NCI-H2107 treated with DMSO at 0.1 percent for 48 hours (cell line): ENCODE measurements around the gene CCRL2.
A peak's percentile ranks its signal among the peaks of the same experiment; 100 is the strongest.
"Not testable (repeated sequence)": the region's sequence is repeated elsewhere in the genome, so short reads cannot be mapped to it uniquely, and the experiment has no call there.

Source experiments
- DNase-seq: peaks from one replicate; lab custom pipeline; 2025; ENCODE audit not compliant: unreplicated experiment; lab: John Stamatoyannopoulos, UW

The CCRL2 gene

DNA sequence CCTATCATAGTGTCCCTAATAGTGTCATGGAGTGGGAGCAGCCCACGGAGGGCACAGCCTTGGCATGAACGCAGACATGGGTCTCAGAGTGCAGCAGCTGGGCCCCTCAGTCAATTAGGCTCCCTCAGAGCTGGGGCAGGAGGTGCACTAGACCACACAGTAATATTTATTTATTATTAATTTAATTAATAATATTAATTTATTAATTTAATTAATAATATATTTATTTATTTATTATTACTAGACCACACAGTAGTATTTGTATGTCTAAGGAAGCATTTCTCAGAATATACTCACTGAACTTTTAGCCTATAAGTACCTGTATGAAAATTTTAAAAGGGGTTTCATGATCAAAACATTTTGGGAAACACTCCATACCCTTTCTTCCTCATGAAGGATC is 5.5 kb upstream of the CCRL2 start:
- DNase-seq, result no peak

DNA sequence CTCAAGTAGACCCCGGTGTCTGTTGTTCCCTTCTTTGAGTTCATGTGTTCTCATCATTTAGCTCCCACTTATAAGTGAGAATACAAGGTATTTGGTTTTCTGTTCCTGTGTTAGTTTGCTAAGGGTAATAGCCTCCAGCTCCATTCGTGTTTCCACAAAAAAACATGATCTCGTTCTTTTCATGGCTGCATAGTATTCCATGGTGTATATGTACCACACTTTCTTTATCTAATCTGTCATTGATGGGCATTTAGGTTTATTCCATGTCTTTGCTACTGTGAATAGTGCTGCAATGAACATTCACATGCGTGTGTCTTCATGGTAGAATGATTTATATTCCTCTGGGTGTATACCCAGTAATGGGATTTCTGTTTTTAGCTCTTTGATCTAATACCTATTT is 4.2 kb upstream of the CCRL2 start:
- not testable (repeated sequence) for DNase-seq

DNA sequence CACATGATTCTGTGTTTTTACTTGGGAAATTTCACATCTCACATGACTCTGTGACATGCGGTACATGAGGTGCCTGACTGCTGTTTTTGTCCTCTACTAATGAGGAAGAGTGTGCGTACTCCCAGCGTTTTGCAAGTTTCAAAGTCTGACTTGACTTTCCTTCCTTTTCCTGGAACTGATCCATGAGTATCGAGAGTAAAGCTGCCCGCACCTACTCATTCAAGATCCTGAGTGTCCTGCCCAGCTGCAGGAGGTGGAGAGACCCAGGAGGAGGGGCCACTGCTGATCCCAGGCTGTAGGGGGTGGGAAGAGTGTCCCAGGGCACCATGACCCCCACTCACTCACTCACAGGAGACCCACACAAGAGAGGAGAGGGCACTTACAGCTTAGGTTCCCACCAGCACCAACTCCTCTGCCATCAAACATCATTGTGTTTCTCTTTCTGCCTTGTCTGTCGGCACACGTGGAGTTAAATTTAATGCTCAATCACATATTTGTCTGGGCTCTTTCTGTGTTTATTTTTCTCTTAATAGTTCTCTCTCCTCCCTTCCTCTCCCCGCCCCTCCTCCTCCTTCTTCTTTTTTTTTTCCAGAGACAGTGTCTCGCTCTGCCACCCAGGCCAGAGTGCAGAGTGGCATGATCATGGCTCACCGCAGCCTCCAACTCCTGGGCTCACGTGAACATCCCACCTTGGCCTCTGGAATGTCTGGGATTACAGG is 1.6 kb upstream of the CCRL2 start:
- no peak for DNase-seq

DNA sequence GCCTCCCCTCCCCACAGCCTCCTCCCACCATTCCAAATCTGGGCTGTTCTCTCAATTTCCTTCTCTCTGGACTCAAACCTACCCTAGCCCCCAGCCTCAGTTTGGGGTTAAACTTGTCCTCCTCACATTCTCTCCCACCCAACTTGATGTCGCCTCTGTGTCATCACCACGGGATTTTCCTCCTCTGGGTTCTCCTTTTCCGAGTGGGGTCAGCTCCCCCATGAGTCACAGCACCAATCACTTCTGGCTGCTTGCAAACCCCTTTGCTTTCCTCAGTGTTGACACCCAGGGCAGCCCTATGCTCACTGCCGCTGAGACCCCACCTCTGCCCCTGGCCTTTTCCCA is 644 bp upstream of the CCRL2 start:
- DNase-seq, result no peak

DNA sequence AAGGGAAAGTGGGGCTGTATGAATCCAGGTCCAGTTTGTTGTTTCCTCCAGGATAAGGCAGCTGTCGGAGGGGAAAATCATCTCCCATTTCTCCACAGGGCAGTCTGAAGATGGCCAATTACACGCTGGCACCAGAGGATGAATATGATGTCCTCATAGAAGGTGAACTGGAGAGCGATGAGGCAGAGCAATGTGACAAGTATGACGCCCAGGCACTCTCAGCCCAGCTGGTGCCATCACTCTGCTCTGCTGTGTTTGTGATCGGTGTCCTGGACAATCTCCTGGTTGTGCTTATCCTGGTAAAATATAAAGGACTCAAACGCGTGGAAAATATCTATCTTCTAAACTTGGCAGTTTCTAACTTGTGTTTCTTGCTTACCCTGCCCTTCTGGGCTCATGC is 911 bp downstream of the CCRL2 start:
- DNase-seq, result no peak

DNA sequence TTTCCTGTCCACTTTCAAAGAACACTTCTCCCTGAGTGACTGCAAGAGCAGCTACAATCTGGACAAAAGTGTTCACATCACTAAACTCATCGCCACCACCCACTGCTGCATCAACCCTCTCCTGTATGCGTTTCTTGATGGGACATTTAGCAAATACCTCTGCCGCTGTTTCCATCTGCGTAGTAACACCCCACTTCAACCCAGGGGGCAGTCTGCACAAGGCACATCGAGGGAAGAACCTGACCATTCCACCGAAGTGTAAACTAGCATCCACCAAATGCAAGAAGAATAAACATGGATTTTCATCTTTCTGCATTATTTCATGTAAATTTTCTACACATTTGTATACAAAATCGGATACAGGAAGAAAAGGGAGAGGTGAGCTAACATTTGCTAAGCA is 1.8 kb downstream of the CCRL2 start:
- DNase-seq, result no peak

DNA sequence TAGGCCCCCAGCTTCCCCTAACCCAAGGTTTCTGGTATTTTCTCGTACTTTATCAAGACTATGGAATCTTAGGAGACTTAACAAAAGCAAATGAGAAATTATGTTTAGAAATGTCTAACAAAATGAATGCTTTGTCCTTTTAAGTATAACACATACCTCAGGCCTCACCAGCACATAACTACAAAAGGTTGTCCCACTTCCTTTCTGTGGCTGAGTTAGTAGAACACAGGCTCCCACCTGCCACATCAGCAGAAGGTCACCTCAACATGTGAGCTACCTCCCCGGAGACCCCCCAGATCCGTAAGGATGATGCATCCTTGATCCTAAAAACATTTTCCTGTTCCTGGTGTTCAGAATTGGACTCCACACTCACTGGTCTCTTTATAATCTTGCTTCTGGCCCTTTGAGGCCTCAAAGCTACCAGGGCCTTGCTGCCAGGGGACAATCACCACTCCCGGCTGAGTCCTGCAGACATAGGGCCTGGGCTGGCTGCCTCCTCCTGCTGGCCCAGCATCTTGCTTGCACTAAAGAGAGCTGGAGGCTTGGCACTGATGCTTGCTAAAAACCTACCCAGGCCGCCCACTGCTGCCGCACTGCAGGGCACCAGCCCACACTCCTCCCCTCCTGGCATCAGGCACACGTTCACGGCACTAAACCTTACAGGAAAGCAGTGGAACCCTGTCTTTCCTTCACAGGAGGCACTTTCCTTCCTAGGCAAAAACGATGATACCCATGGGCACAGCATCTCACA is 2.9 kb downstream of the CCRL2 start:
- no peak for DNase-seq

DNA sequence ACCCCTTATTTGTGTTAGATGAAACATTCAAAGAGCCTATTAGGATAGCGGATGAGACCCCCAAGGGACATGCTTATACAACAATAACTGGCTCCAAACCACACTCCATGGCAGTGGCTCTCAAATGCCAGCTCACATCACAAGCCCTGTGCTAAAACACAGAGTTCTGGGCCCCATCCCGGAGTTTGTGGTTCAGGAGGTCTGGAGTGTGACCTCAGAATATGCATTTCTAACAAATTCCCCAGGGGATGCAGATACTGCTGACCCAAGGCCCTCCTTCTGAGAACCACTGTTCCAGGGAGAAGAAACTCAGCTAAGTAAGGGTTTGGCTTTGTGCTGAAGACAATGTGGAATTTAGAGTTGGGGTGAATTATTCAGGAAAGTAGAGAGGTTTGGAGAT is 3.6 kb downstream of the CCRL2 start:
- DNase-seq, result no peak

DNA sequence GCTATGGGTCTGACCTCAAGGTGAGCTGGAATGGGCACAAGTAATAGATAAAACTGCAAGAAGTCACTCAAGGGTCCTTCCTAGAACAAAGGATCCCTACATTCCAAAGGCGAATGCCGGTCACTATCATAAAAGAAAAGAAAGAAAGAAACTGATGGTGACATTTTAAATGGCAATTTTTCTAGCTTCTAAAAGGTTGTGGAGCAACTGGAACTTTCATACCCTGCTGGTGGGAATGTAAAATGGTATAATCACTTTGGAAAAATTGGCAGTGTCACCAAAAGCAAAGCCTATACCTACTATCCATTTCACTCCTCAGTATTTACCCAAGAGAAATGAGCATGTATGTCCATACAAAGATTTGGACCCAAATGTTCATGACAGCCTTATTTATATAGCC is 4.2 kb downstream of the CCRL2 start:
- no peak for DNase-seq

DNA sequence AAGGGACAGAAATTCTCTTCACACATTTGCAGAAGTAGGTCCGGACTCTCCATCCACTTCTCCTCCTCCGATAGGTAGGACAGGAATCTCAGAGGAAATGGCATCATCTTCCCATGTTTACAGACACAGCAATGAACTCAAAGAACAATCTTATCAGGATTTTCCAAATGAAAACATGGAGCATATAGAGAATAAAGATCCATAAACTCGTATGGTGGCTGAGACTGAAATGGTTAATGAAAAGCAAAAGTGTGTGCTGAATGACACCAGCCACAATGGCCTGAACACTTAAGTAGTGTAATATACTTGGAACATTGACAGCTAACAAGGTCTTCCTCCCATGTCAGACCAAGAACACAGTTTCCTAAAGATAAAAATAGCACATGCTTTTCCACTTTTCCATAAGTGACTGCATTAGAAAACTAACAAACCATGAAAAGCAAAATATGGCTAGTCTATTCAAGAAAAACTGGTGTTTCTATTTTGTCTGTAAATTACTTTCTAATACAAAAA is 5.8 kb downstream of the CCRL2 start:
- DNase-seq, result no peak

DNA sequence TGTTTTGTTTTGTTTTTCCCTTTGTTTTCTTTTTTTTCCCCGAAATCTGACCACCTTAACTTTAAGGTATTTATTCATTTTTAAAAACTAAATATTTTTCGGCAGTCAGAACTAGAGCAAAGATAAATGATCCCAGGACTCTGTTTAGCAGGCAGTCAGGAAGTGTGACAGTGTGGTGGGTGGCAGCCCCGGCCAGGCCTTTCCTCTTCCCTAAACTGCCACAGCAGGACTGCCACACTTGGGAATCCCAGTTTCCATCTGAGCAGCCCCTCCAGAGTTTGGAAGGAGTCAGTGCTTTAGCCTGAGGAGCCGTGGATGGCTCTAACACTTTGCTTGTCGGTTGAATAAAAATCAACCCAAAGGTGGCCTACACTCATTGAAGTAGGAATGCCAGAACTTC is 6.9 kb downstream of the CCRL2 start:
- DNase-seq, result no peak

DNA sequence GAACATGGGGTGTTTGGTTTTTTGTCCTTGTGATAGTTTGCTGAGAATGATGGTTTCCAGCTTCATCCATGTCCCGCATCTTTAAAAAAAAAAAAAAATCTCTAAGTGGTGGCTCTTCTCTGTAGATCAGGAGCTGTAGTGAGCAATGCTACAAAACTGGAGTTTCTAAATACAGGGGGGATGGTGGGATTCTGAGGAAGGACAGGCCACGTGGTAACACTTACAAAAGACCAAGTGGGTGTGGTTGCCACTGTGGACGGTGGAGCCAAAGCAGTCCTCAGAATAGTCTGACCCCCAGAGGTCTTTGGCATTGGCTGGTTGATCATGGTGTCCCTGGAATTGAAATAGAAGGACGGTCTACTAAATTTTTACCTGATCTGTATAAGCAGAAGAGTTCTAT is 7.7 kb downstream of the CCRL2 start:
- DNase-seq, result no peak

DNA sequence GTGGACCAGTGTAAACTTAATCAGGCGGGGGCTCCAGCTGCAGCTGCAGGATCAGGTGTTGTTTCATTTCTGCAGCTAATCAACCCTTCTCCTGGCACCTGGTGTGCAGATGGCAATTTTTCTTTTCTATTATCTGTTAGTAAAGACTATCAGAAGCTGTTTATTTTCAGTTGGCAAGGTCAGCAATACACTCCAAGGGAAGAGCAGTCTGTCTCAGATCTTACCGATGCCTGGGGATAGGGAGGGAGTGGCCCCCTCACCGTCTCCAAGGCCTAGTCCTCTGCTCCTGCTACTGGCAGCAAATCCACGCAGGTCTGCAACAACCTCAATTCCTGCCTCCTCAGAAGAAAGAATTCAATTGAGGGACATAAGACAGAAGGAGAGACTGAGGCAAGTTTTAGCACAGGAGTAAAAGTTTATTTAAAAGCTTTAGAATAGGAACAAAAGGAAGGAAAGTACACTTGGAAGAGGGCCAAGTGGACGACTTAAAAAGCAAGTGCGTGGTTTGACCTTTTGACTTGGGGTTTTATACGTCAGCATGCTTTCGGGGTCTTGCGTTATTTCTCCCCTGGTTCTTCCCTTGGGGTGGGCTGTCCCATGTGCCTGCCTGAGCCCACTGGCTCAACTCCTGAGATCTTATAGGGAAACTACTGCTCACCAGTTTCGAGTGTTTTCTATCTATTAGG is 9.2 kb downstream of the CCRL2 start:
- DNase-seq, result peak; percentile 63

DNA sequence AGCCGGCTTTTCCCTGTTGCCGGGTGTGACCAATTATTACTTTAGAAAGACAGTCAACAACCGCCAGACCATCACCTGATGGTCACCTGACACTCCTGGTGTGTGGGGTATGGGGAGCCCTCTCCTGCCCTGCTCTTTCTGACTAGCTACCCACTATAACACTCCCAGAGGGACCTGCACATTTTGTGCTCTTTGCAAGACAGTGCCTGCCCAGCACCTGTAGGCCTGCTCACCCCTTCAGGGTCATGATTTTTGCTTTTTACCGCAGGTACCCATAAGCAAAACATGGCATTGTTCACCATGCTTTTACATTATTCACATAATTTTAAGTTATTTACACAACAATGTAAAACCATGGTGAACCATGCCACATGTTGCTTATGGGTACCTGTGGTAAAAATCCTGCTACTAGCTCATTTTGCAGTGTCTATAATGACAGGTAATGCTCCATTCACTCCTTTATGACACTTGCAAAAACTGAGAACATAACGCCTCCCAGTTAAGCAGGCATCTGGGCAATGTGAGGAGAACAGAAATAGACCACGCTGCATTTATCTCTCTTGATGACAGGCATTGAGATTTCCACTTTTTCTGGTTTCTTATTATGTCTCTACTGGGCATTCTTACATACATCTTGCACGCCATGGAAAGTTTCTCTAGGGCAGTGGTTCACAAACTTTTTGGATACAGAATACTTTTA is 9.9 kb downstream of the CCRL2 start:
- DNase-seq, result peak; percentile 6

DNA sequence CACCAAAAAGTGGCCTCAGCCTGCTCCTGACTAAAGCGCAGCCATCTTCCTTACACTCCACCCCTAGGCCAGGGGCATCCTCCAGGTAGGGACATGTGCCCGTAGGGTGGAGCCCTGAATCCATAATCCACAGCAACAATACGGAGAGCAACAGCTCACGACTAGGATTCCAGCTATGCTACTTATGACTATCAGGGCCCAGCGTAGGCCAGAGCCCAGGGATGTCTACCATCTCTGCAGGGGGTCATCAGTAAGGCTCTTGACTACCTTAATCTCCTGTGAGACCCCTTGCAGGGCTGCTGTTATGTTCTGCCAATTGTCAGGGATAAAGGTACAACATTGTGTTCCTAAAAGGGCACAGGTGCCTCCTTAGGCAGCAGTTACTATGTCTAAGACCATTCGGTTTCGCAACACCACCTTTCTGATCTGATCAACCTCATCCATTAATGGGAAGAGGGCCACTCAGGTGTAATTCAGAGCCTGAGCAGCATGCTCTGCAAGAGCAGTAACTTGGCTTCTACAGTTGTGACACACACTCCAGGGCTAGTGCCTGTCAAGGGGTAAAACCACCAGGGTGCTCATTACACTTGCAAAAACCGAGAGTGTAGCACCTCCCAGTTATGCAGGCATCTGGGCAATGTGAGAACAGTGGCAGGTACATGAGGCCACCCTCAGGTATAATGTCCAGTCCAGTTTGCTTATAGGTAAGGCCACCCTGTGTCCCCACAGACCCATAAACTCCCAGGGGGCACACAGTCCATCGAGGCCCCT is 11.0 kb downstream of the CCRL2 start:
- no peak for DNase-seq

DNA sequence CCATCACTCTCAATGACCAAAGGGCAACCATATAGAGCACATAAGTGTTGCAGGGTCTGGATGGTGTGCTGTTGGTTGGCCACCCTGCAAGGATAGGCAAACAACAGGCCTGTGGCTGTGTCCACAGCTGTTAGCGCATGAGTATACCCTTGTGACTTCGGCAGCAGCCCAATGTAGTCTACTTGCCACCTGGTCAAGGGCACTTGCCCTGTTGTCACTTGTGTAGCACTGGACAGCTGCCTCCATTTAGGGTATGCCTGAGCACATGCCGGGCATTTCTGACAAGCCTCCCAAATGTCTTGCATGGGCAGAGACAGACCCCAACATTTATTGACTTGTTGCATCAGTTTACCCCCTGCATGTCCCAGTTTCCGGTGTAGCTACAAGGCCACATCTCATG is 12.8 kb downstream of the CCRL2 start:
- DNase-seq, result no peak

DNA sequence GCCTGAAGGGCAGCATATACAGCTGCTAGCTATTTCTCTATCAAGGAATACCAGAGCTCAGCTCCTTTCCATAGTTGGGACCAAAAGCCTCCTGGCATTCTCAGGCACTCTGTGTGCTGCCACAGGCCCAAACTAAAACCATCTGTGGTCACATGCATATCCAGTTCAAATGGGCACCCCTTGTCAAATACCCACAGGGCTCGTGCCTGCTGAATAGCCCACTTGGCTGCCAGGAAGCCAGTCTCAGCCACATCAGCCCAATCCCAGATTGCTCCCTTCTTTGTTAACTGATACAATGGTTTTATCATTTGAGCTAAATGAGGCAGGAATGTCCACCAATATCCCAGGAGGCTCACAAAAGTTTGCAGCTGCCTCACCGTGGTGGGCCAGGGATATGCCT is 13.9 kb downstream of the CCRL2 start:
- no peak for DNase-seq

DNA sequence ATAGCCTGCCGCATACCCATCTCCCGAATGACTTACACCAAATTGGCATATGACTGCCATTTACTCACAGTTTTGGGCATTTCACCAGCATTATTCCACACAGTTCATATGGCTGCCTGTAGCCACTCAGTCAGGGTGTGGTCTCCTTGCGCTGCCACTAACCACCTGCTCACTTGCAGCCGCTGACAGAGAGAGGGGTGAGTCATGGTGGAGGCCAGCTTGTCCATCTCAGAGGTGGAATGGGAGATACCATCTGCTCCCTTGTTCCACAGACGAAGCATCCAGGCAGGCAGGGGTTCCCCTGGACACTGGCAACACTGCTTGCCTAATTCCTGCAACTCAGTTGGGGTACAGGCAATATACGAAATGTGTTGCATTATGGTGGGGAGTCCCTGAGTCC is 15.6 kb downstream of the CCRL2 start:
- DNase-seq, result no peak

DNA sequence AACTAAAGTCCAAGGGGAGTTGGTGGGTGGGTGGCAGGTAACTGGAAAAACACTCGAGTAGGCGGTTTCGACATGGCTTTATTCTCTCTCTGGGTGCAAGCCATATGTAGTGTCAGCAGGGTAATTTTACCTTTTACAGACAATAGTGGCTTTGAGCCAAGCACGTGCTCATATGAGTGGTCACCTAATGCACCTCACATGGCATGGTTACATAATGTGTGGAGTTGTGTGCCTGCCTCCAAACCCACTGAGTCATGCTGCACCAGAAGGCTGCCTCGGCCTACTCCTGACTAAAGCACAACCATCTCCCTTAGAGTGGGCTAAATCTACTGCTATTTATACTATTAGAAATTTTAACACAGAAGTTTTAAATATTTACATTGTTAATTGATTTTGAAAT is 16.5 kb downstream of the CCRL2 start:
- DNase-seq, result no peak

DNA sequence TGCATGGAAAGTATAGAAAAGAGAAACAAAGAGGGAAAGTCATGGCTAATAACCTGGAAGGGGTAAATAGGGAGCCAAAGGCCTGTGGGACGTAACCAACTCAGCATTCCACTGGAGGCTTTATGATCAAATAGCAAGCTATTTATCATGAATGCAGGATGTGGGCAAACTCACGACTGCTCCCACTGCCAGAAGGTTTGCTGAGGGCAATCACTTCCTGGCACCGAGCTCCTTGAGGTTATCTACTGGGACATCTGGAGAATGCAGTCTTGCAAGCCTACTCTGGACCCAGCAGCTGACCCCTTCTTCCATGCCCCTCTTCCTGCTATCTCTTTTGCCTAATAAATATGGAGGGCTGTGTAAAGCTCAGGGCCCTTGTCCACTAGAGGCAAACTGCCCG is 19.4 kb downstream of the CCRL2 start:
- DNase-seq, result not testable (repeated sequence)

DNA sequence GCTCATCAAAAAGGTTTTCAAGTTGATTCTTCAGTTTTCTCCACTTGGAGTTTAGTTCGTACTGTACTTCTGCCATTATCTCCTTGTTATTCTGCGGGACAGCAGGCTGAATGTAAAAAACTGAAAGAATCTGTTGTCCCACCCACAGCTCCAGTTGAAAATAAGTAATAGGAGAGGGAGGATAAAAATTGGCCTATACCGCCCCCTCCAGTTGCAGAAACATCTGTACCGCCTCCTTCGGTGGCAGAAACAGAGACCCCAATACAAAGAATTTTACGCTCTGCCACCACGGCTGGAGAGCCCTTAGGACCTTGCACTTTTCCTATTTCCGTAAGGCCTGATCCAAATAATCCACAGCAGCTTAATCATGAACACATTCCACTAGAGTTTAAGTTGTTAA is 20.3 kb downstream of the CCRL2 start:
- not testable (repeated sequence) for DNase-seq
